Activated T-cell treated with anti-CD3 and anti-CD28 coated beads, Interleukin-2, amount 50 U/mL, for 4 hours (primary cell): ENCODE data around the gene NHSL2. TPM values are rescaled to one million over a fixed set of nuclear protein-coding genes. Genes with fewer than 3 reads are reported as not detected.

Source experiments
- ATAC-seq, 2 donors: fragments of 200-7000 bp; cut with Tn5 transposase; one replicate each; pipeline ENCODE4 v1.10.0; 2021
- DNase-seq: peaks from one replicate; pipeline ENCODE4 v3.0.0-alpha.2; 2020
- H3K27me3 Mint-ChIP-seq: one replicate; pipeline ENCODE4 v1.8.0; 2021; ENCODE audit warnings: low read depth, mixed read lengths
- H3K36me3 Mint-ChIP-seq: one replicate; pipeline ENCODE4 v1.8.0; 2022; ENCODE audit warnings: mixed read lengths; ENCODE audit not compliant: insufficient read depth
- H3K4me1 Mint-ChIP-seq: one replicate; pipeline ENCODE4 v1.8.0; 2021; ENCODE audit warnings: low read depth, mixed read lengths
- H3K4me3 Mint-ChIP-seq: one replicate; pipeline ENCODE4 v1.8.0; 2021; ENCODE audit warnings: mild to moderate bottlenecking, moderate library complexity, mixed read lengths
- H3K9me3 Mint-ChIP-seq: one replicate; pipeline ENCODE4 v1.8.0; 2021; ENCODE audit warnings: mixed read lengths
- total RNA-seq, 3 donors: library from RNA; stranded (reverse); gene quantifications; one replicate each; pipeline ENCODE4 v1.2.1, GENCODE V29; 2021

Gene NHSL2
- total RNA-seq, 3 donors from 2014 or later, result 0.30 to 0.65 (median 0.32) TPM

GRCh38 chrX:72060196-72060920, 149.7 kb downstream of the NHSL2 start:
- DNase-seq (no peak), ATAC-seq (no peak)
- Mint-ChIP-seq H3K9me3 (no peaks in the 10 kb centered on the region), H3K27me3 (peaks cover 5% of the 10 kb centered on the region), H3K36me3 (no peaks in the 10 kb centered on the region), H3K4me3 (no peak overlapping the region), H3K4me1 (peaks cover 10% of the 10 kb centered on the region)

- Mint-ChIP-seq H3K27me3 (peaks cover 8% of the 10 kb centered on the region), H3K4me1 (peaks cover 10% of the 10 kb centered on the region), H3K4me3 (no peak overlapping the region), H3K36me3 (no peaks in the 10 kb centered on the region), H3K9me3 (no peaks in the 10 kb centered on the region)
- ATAC-seq (no peak), DNase-seq (no peak)
These were observed 150.4 kb downstream of the NHSL2 start for GRCh38 chrX:72060921-72061490.

- ATAC-seq (no peak), DNase-seq (no peak)
- H3K36me3 Mint-ChIP-seq, result no peaks in the 10 kb centered on the region
- H3K4me1 Mint-ChIP-seq, result peaks cover 4% of the 10 kb centered on the region
- H3K9me3 Mint-ChIP-seq, result no peaks in the 10 kb centered on the region
- peaks cover 11% of the 10 kb centered on the region for H3K27me3 Mint-ChIP-seq
- no peak overlapping the region for H3K4me3 Mint-ChIP-seq
These were observed 152.3 kb downstream of the NHSL2 start for GRCh38 chrX:72062916-72063315.

GRCh38 chrX:72069350-72070160, 158.9 kb downstream of the NHSL2 start:
- Mint-ChIP-seq H3K4me1 (peaks cover 6% of the 10 kb centered on the region), H3K36me3 (no peaks in the 10 kb centered on the region), H3K4me3 (peak overlapping the region; percentile 40), H3K27me3 (peaks cover 18% of the 10 kb centered on the region), H3K9me3 (no peaks in the 10 kb centered on the region)
- no peak for DNase-seq
- no peak for ATAC-seq

- Mint-ChIP-seq H3K36me3 (no peaks in the 10 kb centered on the region), H3K9me3 (no peaks in the 10 kb centered on the region), H3K4me1 (peaks cover 6% of the 10 kb centered on the region), H3K27me3 (peaks cover 13% of the 10 kb centered on the region), H3K4me3 (no peak overlapping the region)
- no peak for DNase-seq
- ATAC-seq, result no peak
These were observed 160.6 kb downstream of the NHSL2 start for GRCh38 chrX:72071213-72071612.

- Mint-ChIP-seq H3K36me3 (no peaks in the 10 kb centered on the region), H3K4me3 (no peak overlapping the region), H3K9me3 (no peaks in the 10 kb centered on the region), H3K4me1 (peaks cover 14% of the 10 kb centered on the region), H3K27me3 (peaks cover 7% of the 10 kb centered on the region)
- DNase-seq (no peak), ATAC-seq (no peak)
These were observed 163.0 kb downstream of the NHSL2 start for GRCh38 chrX:72073633-72074032.

GRCh38 chrX:72078411-72078810, 167.8 kb downstream of the NHSL2 start:
- no peaks in the 10 kb centered on the region for H3K36me3 Mint-ChIP-seq
- DNase-seq, result no peak

GRCh38 chrX:72079607-72080006, 169.0 kb downstream of the NHSL2 start:
- ATAC-seq, result no peak
- no peak for DNase-seq
- no peaks in the 10 kb centered on the region for H3K36me3 Mint-ChIP-seq
- H3K4me3 Mint-ChIP-seq, result no peak overlapping the region
- no peaks in the 10 kb centered on the region for H3K27me3 Mint-ChIP-seq
- H3K4me1 Mint-ChIP-seq, result peaks cover 13% of the 10 kb centered on the region
- H3K9me3 Mint-ChIP-seq, result no peaks in the 10 kb centered on the region

More at GRCh38 chrX:72078411-72078810, 167.8 kb downstream of the NHSL2 start:
- Mint-ChIP-seq H3K4me1 (peaks cover 13% of the 10 kb centered on the region), H3K27me3 (no peaks in the 10 kb centered on the region), H3K9me3 (no peaks in the 10 kb centered on the region), H3K4me3 (no peak overlapping the region)
- no peak for ATAC-seq

- no peak overlapping the region for H3K4me3 Mint-ChIP-seq
- no peaks in the 10 kb centered on the region for H3K36me3 Mint-ChIP-seq
- no peaks in the 10 kb centered on the region for H3K9me3 Mint-ChIP-seq
- ATAC-seq (no peak), DNase-seq (no peak)
- H3K4me1 Mint-ChIP-seq, result peaks cover 13% of the 10 kb centered on the region
- H3K27me3 Mint-ChIP-seq, result no peaks in the 10 kb centered on the region
These were observed 169.5 kb downstream of the NHSL2 start for GRCh38 chrX:72080150-72080549.

- Mint-ChIP-seq H3K9me3 (no peaks in the 10 kb centered on the region), H3K27me3 (no peaks in the 10 kb centered on the region), H3K4me3 (no peak overlapping the region), H3K4me1 (peaks cover 13% of the 10 kb centered on the region), H3K36me3 (no peaks in the 10 kb centered on the region)
- no peak for DNase-seq
- ATAC-seq, result no peak
These were observed 170.2 kb downstream of the NHSL2 start for GRCh38 chrX:72080800-72081199.

- ATAC-seq, result no peak
- H3K4me3 Mint-ChIP-seq, result no peak overlapping the region
- H3K36me3 Mint-ChIP-seq, result no peaks in the 10 kb centered on the region
- peaks cover 13% of the 10 kb centered on the region for H3K4me1 Mint-ChIP-seq
- no peaks in the 10 kb centered on the region for H3K27me3 Mint-ChIP-seq
- H3K9me3 Mint-ChIP-seq, result no peaks in the 10 kb centered on the region
- DNase-seq, result no peak
These were observed 171.1 kb downstream of the NHSL2 start for GRCh38 chrX:72081605-72082320.

GRCh38 chrX:72083291-72083690, 172.6 kb downstream of the NHSL2 start:
- Mint-ChIP-seq H3K36me3 (no peaks in the 10 kb centered on the region), H3K4me3 (no peak overlapping the region), H3K4me1 (peaks cover 6% of the 10 kb centered on the region), H3K9me3 (no peaks in the 10 kb centered on the region), H3K27me3 (no peaks in the 10 kb centered on the region)
- DNase-seq, result no peak
- no peak for ATAC-seq

- no peaks in the 10 kb centered on the region for H3K27me3 Mint-ChIP-seq
These were observed 173.5 kb downstream of the NHSL2 start for GRCh38 chrX:72084114-72084513.

GRCh38 chrX:72086995-72087394, 176.3 kb downstream of the NHSL2 start:
- H3K27me3 Mint-ChIP-seq, result no peaks in the 10 kb centered on the region
- DNase-seq (no peak), ATAC-seq (no peak)
- H3K4me1 Mint-ChIP-seq, result no peaks in the 10 kb centered on the region
- H3K36me3 Mint-ChIP-seq, result no peaks in the 10 kb centered on the region
- no peaks in the 10 kb centered on the region for H3K9me3 Mint-ChIP-seq
- no peak overlapping the region for H3K4me3 Mint-ChIP-seq

More at GRCh38 chrX:72084114-72084513, 173.5 kb downstream of the NHSL2 start:
- no peak for ATAC-seq
- Mint-ChIP-seq H3K4me1 (no peaks in the 10 kb centered on the region), H3K9me3 (no peaks in the 10 kb centered on the region), H3K4me3 (no peak overlapping the region), H3K36me3 (no peaks in the 10 kb centered on the region)
- DNase-seq, result no peak
